Ascending aorta (tissue), 2 donors: Measurements from ENCODE around the gene RCHY1. TPM values are rescaled to one million over a fixed set of nuclear protein-coding genes. Genes with fewer than 3 reads are reported as not detected.

Experiments used
- DNase-seq, 2 donors: peaks; one replicate each; pipeline ENCODE4 v3.0.0-alpha.2; 2019; ENCODE audit warnings: low spot score in 2 of 2
- H3K27ac ChIP-seq, 2 donors: fragments of 200-600 bp; sonication (generic); one replicate each; pipeline ENCODE4 v1.5.1; 2016 to 2017; ENCODE audit warnings: mild to moderate bottlenecking in 1 of 2
- H3K27me3 ChIP-seq: fragments of 200-600 bp; sonication (generic); one replicate; pipeline ENCODE4 v1.5.1; 2017
- H3K36me3 ChIP-seq, 2 donors: fragments of 200-600 bp; sonication (generic); one replicate each; pipeline ENCODE4 v1.5.1; 2016
- H3K4me1 ChIP-seq, 2 donors: fragments of 200-600 bp; sonication (generic); one replicate each; pipeline ENCODE4 v1.5.1; 2016 to 2017; ENCODE audit warnings: mild to moderate bottlenecking in 1 of 2
- H3K4me3 ChIP-seq, 2 donors: fragments of 200-600 bp; sonication (generic); one replicate each; pipeline ENCODE4 v1.5.1; 2016 to 2017; ENCODE audit warnings: mild to moderate bottlenecking in 1 of 2
- H3K9me3 ChIP-seq, 2 donors: fragments of 200-600 bp; sonication (generic); one replicate each; pipeline ENCODE4 v1.5.1; 2016
- intact Hi-C: fragments of 100-400 bp; cut with DNase I; formaldehyde crosslinking; loops from one replicate; pipeline ENCODE4 v1.15.1; 2023
- total RNA-seq: library from RNA; depleted of rRNA; stranded (reverse); fragments of >200 nt; gene quantifications from one replicate; pipeline ENCODE4 v1.1.0, GENCODE V29; 2016
- TF ChIP-seq, protein P1 (sequence below), 3 experiments: fragments of 200-600 bp in 2 of 3; fragments of 450-650 bp in 1 of 3; sonication (generic) in 2 of 3; IDR thresholded peaks; one replicate each; pipeline ENCODE4 v1.5.1; 2016 to 2019; ENCODE audit warnings: antibody characterized with exemption in 3 of 3, mild to moderate bottlenecking in 1 of 3, moderate library complexity in 1 of 3

RCHY1 gene
- total RNA-seq, 1 donor from 2014 or later: 16.2 TPM

DNA sequence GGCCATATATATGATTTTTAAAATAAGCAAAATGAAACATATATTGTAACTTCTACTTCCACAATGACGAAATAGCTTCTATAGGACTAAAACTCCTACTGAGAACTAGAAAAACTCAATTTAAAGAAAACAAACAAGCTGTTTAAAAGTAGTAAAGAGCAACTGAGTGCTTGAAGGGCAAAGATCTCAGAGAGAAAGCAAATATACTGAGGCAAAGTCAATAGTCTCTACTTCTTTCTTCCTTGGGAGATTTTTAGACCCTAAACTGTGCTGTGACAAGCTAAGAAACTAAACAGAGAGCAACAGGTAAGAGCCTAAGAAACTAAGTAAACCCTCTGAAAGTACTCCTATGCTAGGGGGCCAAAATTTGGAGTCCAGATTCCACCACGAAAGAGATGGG, 8.6 kb downstream of the RCHY1 start:
- Histone ChIP-seq H3K27ac (no peak overlapping the region), H3K4me3 (no peak overlapping the region), H3K9me3 (no peaks in the 10 kb centered on the region), H3K36me3 (peaks cover 16 to 31% of the 10 kb centered on the region in 2 donors), H3K27me3 (no peaks in the 10 kb centered on the region), H3K4me1 (peaks cover 0 to 4% of the 10 kb centered on the region in 2 donors)
- TF ChIP-seq, protein P1, sequence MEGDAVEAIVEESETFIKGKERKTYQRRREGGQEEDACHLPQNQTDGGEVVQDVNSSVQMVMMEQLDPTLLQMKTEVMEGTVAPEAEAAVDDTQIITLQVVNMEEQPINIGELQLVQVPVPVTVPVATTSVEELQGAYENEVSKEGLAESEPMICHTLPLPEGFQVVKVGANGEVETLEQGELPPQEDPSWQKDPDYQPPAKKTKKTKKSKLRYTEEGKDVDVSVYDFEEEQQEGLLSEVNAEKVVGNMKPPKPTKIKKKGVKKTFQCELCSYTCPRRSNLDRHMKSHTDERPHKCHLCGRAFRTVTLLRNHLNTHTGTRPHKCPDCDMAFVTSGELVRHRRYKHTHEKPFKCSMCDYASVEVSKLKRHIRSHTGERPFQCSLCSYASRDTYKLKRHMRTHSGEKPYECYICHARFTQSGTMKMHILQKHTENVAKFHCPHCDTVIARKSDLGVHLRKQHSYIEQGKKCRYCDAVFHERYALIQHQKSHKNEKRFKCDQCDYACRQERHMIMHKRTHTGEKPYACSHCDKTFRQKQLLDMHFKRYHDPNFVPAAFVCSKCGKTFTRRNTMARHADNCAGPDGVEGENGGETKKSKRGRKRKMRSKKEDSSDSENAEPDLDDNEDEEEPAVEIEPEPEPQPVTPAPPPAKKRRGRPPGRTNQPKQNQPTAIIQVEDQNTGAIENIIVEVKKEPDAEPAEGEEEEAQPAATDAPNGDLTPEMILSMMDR (IDR thresholded peaks at IDR 0.05): no peak
- intact Hi-C loops: no loop called here
- DNase-seq: no peak

DNA sequence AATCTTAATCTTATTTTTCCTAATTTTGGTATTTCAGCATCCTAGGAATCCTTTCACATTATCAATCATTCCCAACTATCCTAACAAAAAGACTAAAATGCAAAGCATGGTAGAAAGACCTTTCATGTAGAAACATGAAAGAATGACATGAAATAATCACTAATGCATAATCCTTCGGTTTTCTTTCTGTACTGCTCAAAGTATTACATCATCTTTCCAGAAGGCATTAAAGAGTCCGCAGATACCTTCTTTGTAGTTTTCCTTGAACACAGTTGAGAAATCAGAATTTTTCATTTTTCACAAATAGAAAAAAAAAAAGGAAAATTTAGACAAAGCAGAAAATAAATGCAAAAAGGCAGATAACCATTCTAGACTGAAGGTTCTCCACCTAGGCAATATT, 11.5 kb downstream of the RCHY1 start:
- intact Hi-C loops: no loop called here
- Histone ChIP-seq H3K4me3 (no peak overlapping the region), H3K27me3 (no peaks in the 10 kb centered on the region), H3K36me3 (peaks cover 23 to 45% of the 10 kb centered on the region in 2 donors), H3K27ac (no peak overlapping the region), H3K9me3 (no peaks in the 10 kb centered on the region), H3K4me1 (no peaks in the 10 kb centered on the region)
- no peak for DNase-seq
- TF ChIP-seq, protein P1 (IDR thresholded peaks at IDR 0.05): no peak

DNA sequence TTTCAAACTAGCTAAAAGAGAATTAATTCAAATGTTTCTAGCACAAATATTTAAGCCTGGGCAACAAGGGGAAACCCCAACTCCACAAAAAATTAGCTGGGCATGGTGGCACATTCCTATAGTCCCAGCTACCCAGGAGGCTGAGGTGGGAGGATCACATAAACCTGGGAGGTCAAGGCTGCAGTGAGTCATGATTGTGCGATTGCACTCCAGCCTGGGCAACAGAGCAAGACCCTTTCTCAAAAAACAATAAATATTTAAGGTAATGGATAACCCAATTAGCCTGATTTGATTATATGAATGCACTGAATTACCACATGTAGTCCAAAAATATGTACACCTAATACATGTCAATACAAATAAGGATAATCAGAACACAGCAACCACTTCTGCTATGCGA, 14.3 kb downstream of the RCHY1 start:
- H3K9me3 ChIP-seq: no peaks in the 10 kb centered on the region
- no peaks in the 10 kb centered on the region for H3K4me1 ChIP-seq
- intact Hi-C loops: loop anchor here (5.0 kb wide), 1 partner anchor 1338 kb away; no protein-coding TSS in a partner anchor
- peaks cover 20 to 25% of the 10 kb centered on the region in 2 donors for H3K36me3 ChIP-seq
- H3K27ac ChIP-seq: no peak overlapping the region
- no peak overlapping the region for H3K4me3 ChIP-seq
- TF ChIP-seq, protein P1 (IDR thresholded peaks at IDR 0.05): no peak
- no peak for DNase-seq
- no peaks in the 10 kb centered on the region for H3K27me3 ChIP-seq

DNA sequence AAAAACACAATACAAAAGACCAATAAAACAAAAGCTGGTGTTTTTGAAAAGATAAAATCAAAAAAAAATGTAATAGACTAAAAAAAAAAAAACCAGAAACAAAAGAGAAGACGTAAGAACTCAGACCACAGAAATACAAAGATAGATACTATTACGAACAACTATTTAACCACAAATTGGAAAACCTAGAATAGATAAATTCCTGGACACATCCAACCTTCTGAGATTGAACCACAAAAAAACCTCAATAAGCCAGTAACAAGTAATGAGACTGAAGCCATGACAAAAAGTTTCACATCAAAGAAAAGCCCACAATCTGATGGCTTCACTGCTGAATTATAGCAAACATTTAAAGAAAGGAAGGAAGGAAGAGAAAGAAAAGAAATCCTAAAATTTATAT, 16.2 kb downstream of the RCHY1 start:
- H3K36me3 ChIP-seq: peaks cover 10 to 29% of the 10 kb centered on the region in 2 donors
- H3K9me3 ChIP-seq: no peaks in the 10 kb centered on the region
- TF ChIP-seq, protein P1 (IDR thresholded peaks at IDR 0.05): no peak
- no peaks in the 10 kb centered on the region for H3K27me3 ChIP-seq
- intact Hi-C loops: loop anchor here (5.0 kb wide), 1 partner anchor 1336 kb away; no protein-coding TSS in a partner anchor
- H3K4me1 ChIP-seq: no peaks in the 10 kb centered on the region
- no peak for DNase-seq
- H3K4me3 ChIP-seq: no peak overlapping the region
- H3K27ac ChIP-seq: no peak overlapping the region

DNA sequence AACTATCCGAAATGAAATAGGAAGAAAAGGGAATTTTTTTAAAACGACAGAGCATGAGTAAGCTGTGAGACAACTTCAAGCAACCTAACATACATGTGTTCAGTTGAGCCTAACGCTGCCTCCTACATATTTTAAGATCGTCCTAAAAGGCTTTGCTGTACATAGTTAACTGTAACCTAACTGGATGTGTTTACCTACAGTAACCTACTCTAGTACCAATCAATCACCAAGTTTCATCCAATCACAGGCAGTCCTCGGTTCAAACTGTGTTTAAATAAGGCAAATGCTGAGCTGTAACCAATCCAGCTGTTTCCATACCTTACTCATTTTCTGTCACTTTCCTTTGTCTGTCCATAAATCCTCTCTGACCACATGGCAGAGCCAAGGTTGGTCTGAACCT, 17.1 kb downstream of the RCHY1 start:
- Histone ChIP-seq H3K27ac (no peak overlapping the region), H3K36me3 (peaks cover 7 to 33% of the 10 kb centered on the region in 2 donors), H3K9me3 (no peaks in the 10 kb centered on the region), H3K4me1 (no peaks in the 10 kb centered on the region), H3K4me3 (no peak overlapping the region), H3K27me3 (no peaks in the 10 kb centered on the region)
- no peak for DNase-seq
- intact Hi-C loops: loop anchor here (5.0 kb wide), 1 partner anchor 1335 kb away; no protein-coding TSS in a partner anchor
- TF ChIP-seq, protein P1 (IDR thresholded peaks at IDR 0.05): no peak

DNA sequence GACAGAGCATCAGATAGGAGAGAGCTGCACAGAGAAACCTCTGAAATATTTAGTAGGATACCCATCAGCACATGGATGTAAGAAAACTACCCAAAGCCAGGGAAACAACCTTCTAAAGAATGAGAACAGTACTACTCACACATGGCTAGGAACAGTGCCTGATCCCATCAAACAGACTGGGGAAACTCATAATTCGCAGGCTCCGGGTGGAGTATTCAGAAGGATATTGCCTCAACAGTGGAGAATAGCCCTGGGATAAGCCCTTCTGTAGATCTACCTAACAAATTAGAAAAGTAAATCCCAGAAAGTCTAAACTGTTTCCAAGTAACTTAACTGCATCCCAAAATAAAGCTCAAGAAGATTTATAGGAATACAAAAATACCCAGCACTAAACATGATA, 17.8 kb downstream of the RCHY1 start:
- H3K36me3 ChIP-seq: peaks cover 11 to 32% of the 10 kb centered on the region in 2 donors
- no peak for DNase-seq

More for the DNA sequence above, 17.8 kb downstream of the RCHY1 start:
- Histone ChIP-seq H3K9me3 (no peaks in the 10 kb centered on the region), H3K4me3 (no peak overlapping the region), H3K4me1 (no peaks in the 10 kb centered on the region), H3K27me3 (no peaks in the 10 kb centered on the region), H3K27ac (no peak overlapping the region)
- TF ChIP-seq, protein P1 (IDR thresholded peaks at IDR 0.05): no peak
- intact Hi-C loops: loop anchor here (5.0 kb wide), 1 partner anchor 1334 kb away; no protein-coding TSS in a partner anchor
